ENCODE measurements around the gene BCL11A.

The BCL11A gene

DNA sequence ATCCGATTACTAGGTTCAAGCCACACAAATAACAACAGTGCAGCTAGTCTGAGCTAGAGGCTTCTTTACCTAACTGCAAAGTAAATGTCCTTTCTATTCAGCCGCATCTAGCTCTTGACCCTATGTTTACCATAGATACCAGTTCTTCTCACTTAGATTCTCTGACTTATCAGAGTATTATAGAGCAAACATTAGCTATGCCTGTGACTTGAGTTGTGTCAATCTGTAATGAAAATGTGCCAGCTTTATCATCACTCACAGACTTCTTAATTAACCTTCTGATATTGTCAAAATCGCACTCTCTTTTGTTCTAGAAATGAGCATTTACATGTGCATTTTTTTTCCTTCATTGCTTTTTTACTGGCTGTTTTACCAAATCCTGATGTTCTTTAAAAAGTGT, 79.9 kb downstream of the BCL11A start:
- no peak overlapping the region for H3K4me3 ChIP-seq (ENCODE audit: low read depth, low read length)
- TF ChIP-seq, protein P1, sequence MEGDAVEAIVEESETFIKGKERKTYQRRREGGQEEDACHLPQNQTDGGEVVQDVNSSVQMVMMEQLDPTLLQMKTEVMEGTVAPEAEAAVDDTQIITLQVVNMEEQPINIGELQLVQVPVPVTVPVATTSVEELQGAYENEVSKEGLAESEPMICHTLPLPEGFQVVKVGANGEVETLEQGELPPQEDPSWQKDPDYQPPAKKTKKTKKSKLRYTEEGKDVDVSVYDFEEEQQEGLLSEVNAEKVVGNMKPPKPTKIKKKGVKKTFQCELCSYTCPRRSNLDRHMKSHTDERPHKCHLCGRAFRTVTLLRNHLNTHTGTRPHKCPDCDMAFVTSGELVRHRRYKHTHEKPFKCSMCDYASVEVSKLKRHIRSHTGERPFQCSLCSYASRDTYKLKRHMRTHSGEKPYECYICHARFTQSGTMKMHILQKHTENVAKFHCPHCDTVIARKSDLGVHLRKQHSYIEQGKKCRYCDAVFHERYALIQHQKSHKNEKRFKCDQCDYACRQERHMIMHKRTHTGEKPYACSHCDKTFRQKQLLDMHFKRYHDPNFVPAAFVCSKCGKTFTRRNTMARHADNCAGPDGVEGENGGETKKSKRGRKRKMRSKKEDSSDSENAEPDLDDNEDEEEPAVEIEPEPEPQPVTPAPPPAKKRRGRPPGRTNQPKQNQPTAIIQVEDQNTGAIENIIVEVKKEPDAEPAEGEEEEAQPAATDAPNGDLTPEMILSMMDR (conservative IDR thresholded peaks at IDR 0.05; ENCODE audit: low read depth, low read length) = no peak
- DNase-seq (ENCODE audit: low read depth) = no peak

- DNase-seq (ENCODE audit: low read depth) = no peak
- TF ChIP-seq, protein P1 (conservative IDR thresholded peaks at IDR 0.05; ENCODE audit: low read depth, low read length) = no peak
Measured at GRCh38 chr2:60472663-60473289, 80.7 kb downstream of the BCL11A start.

DNA sequence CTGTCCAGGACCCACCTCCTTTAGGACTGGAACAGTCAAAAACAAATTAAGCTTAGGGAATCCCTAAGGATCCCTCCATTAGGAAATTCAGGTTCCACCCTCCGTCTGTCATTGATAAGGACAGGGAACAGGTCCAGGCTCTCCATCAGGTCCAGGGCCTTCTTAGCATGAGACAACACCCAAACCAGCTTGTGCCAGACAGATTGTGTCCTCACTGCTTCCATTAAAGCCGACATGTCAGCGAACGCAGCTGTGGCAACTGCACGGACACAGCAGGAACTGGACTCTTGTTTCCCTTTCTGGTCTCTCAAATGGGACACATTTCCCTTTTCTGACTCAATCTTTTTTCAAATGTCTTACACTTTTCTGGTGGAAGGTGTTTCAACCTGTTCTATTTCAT, 81.4 kb downstream of the BCL11A start:
- H3K4me3 ChIP-seq (ENCODE audit: low read depth, low read length) = no peak overlapping the region

More at GRCh38 chr2:60472663-60473289, 80.7 kb downstream of the BCL11A start:
- no peak overlapping the region for H3K4me3 ChIP-seq (ENCODE audit: low read depth, low read length)

GRCh38 chr2:60470340-60470739, 83.1 kb downstream of the BCL11A start:
- H3K4me3 ChIP-seq (ENCODE audit: low read depth, low read length) = no peak overlapping the region
- TF ChIP-seq, protein P1 (conservative IDR thresholded peaks at IDR 0.05; ENCODE audit: low read depth, low read length) = no peak
- DNase-seq (ENCODE audit: low read depth) = no peak

More for the DNA sequence above, 81.4 kb downstream of the BCL11A start:
- TF ChIP-seq, protein P1 (conservative IDR thresholded peaks at IDR 0.05; ENCODE audit: low read depth, low read length) = no peak
- no peak for DNase-seq (ENCODE audit: low read depth)

GRCh38 chr2:60469536-60470317, 83.7 kb downstream of the BCL11A start:
- DNase-seq (ENCODE audit: low read depth) = peak; percentile 23
- no peak overlapping the region for H3K4me3 ChIP-seq (ENCODE audit: low read depth, low read length)
- TF ChIP-seq, protein P1 (conservative IDR thresholded peaks at IDR 0.05; ENCODE audit: low read depth, low read length) = no peak

GRCh38 chr2:60468382-60469085, 84.9 kb downstream of the BCL11A start:
- H3K4me3 ChIP-seq (ENCODE audit: low read depth, low read length) = no peak overlapping the region
- TF ChIP-seq, protein P1 (conservative IDR thresholded peaks at IDR 0.05; ENCODE audit: low read depth, low read length) = no peak
- DNase-seq (ENCODE audit: low read depth) = peak; percentile 77
